HL-60 (cell line): ENCODE results near the gene GFRA1.

Experiments
- GABPA ChIP-seq: IDR thresholded peaks from 2 replicates; pipeline ENCODE4 v1.6.1; 2012; ENCODE audit warnings: low read depth
- POLR2AphosphoS5 ChIP-seq: IDR thresholded peaks from 2 replicates; pipeline ENCODE4 v1.6.1; 2012; ENCODE audit warnings: low read depth
- SPI1 ChIP-seq: IDR thresholded peaks from 2 replicates; pipeline ENCODE4 v1.6.1; 2012; ENCODE audit warnings: low read depth, mild to moderate bottlenecking, borderline replicate concordance
- TF ChIP-seq, protein P1 (sequence below): IDR thresholded peaks from one replicate; pipeline ENCODE4 v1.5.1; 2011; ENCODE audit warnings: low read length, control low read depth, inconsistent platforms; ENCODE audit not compliant: insufficient read depth
- TF ChIP-seq, protein P2 (sequence below): IDR thresholded peaks from 2 replicates; pipeline ENCODE4 v1.6.1; 2012; ENCODE audit warnings: low read depth; ENCODE audit not compliant: insufficient replicate concordance

DNA sequence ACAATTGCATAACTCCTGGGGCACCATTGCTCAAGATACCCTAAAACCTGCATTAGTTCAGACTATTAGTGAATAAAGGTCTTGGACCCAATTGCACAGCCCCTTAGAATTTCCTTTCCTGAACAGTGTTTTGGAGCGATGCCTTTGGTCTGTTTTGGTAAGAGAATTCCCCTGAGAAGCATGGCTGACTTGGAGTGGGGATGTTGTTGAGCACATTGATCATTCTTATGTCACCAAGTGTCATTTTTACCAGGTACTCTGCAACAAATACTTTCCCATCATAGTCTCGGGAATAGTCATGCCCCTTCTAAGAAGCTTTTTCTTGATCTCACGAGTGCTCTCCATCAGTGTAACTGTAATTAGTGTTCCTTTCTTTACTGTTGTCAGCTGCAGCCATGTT is 229.7 kb downstream of the GFRA1 start:
- TF ChIP-seq, protein P1, sequence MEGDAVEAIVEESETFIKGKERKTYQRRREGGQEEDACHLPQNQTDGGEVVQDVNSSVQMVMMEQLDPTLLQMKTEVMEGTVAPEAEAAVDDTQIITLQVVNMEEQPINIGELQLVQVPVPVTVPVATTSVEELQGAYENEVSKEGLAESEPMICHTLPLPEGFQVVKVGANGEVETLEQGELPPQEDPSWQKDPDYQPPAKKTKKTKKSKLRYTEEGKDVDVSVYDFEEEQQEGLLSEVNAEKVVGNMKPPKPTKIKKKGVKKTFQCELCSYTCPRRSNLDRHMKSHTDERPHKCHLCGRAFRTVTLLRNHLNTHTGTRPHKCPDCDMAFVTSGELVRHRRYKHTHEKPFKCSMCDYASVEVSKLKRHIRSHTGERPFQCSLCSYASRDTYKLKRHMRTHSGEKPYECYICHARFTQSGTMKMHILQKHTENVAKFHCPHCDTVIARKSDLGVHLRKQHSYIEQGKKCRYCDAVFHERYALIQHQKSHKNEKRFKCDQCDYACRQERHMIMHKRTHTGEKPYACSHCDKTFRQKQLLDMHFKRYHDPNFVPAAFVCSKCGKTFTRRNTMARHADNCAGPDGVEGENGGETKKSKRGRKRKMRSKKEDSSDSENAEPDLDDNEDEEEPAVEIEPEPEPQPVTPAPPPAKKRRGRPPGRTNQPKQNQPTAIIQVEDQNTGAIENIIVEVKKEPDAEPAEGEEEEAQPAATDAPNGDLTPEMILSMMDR, result no peak
- TF ChIP-seq POLR2AphosphoS5 (no peak), GABPA (no peak), SPI1 (no peak)
- TF ChIP-seq, protein P2, sequence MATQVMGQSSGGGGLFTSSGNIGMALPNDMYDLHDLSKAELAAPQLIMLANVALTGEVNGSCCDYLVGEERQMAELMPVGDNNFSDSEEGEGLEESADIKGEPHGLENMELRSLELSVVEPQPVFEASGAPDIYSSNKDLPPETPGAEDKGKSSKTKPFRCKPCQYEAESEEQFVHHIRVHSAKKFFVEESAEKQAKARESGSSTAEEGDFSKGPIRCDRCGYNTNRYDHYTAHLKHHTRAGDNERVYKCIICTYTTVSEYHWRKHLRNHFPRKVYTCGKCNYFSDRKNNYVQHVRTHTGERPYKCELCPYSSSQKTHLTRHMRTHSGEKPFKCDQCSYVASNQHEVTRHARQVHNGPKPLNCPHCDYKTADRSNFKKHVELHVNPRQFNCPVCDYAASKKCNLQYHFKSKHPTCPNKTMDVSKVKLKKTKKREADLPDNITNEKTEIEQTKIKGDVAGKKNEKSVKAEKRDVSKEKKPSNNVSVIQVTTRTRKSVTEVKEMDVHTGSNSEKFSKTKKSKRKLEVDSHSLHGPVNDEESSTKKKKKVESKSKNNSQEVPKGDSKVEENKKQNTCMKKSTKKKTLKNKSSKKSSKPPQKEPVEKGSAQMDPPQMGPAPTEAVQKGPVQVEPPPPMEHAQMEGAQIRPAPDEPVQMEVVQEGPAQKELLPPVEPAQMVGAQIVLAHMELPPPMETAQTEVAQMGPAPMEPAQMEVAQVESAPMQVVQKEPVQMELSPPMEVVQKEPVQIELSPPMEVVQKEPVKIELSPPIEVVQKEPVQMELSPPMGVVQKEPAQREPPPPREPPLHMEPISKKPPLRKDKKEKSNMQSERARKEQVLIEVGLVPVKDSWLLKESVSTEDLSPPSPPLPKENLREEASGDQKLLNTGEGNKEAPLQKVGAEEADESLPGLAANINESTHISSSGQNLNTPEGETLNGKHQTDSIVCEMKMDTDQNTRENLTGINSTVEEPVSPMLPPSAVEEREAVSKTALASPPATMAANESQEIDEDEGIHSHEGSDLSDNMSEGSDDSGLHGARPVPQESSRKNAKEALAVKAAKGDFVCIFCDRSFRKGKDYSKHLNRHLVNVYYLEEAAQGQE, result no peak
